ENCODE results near the gene FAM234B.

The FAM234B gene

GRCh38 chr12:13061377-13061776, 17.2 kb downstream of the FAM234B start:
- H3K27ac ChIP-seq (ENCODE audit: low read length), result no peak overlapping the region
- no peaks in the 10 kb centered on the region for H3K4me1 ChIP-seq (ENCODE audit: control insufficient read depth, insufficient read depth, low read length)
- H3K36me3 ChIP-seq (ENCODE audit: control insufficient read depth in 2 of 2, insufficient read depth in 2 of 2, low read length in 2 of 2), result peaks cover 16 to 31% of the 10 kb centered on the region in 2 donors
- H3K4me3 ChIP-seq (ENCODE audit: low read length in 2 of 2), result no peak overlapping the region
- no peaks in the 10 kb centered on the region for H3K9me3 ChIP-seq (ENCODE audit: control insufficient read depth in 2 of 2, low read length in 2 of 2)
- H3K9ac ChIP-seq (ENCODE audit: low read length in 2 of 2), result no peak overlapping the region
- H3K27me3 ChIP-seq (ENCODE audit: control insufficient read depth in 1 of 2, insufficient read depth in 2 of 2, low read length in 2 of 2), result no peaks in the 10 kb centered on the region

GRCh38 chr12:13062669-13063068, 18.5 kb downstream of the FAM234B start:
- H3K4me1 ChIP-seq (ENCODE audit: control insufficient read depth, insufficient read depth, low read length), result no peaks in the 10 kb centered on the region
- no peak overlapping the region for H3K27ac ChIP-seq (ENCODE audit: low read length)
- H3K4me3 ChIP-seq (ENCODE audit: low read length in 2 of 2), result no peak overlapping the region
- H3K9ac ChIP-seq (ENCODE audit: low read length in 2 of 2), result no peak overlapping the region
- peaks cover 16 to 39% of the 10 kb centered on the region in 2 donors for H3K36me3 ChIP-seq (ENCODE audit: control insufficient read depth in 2 of 2, insufficient read depth in 2 of 2, low read length in 2 of 2)
- no peaks in the 10 kb centered on the region for H3K9me3 ChIP-seq (ENCODE audit: control insufficient read depth in 2 of 2, low read length in 2 of 2)
- H3K27me3 ChIP-seq (ENCODE audit: control insufficient read depth in 1 of 2, insufficient read depth in 2 of 2, low read length in 2 of 2), result no peaks in the 10 kb centered on the region

GRCh38 chr12:13066014-13066413, 21.8 kb downstream of the FAM234B start:
- H3K27me3 ChIP-seq (ENCODE audit: control insufficient read depth in 1 of 2, insufficient read depth in 2 of 2, low read length in 2 of 2), result no peaks in the 10 kb centered on the region
- no peak overlapping the region for H3K9ac ChIP-seq (ENCODE audit: low read length in 2 of 2)
- peaks cover 18 to 34% of the 10 kb centered on the region in 2 donors for H3K36me3 ChIP-seq (ENCODE audit: control insufficient read depth in 2 of 2, insufficient read depth in 2 of 2, low read length in 2 of 2)
- no peaks in the 10 kb centered on the region for H3K4me1 ChIP-seq (ENCODE audit: control insufficient read depth, insufficient read depth, low read length)
- no peaks in the 10 kb centered on the region for H3K9me3 ChIP-seq (ENCODE audit: control insufficient read depth in 2 of 2, low read length in 2 of 2)
- no peak overlapping the region for H3K27ac ChIP-seq (ENCODE audit: low read length)
- H3K4me3 ChIP-seq (ENCODE audit: low read length in 2 of 2), result no peak overlapping the region

GRCh38 chr12:13066459-13066858, 22.3 kb downstream of the FAM234B start:
- no peak overlapping the region for H3K27ac ChIP-seq (ENCODE audit: low read length)
- H3K27me3 ChIP-seq (ENCODE audit: control insufficient read depth in 1 of 2, insufficient read depth in 2 of 2, low read length in 2 of 2), result no peaks in the 10 kb centered on the region
- H3K4me1 ChIP-seq (ENCODE audit: control insufficient read depth, insufficient read depth, low read length), result no peaks in the 10 kb centered on the region
- H3K36me3 ChIP-seq (ENCODE audit: control insufficient read depth in 2 of 2, insufficient read depth in 2 of 2, low read length in 2 of 2), result peaks cover 14 to 35% of the 10 kb centered on the region in 2 donors
- H3K9me3 ChIP-seq (ENCODE audit: control insufficient read depth in 2 of 2, low read length in 2 of 2), result no peaks in the 10 kb centered on the region
- no peak overlapping the region for H3K4me3 ChIP-seq (ENCODE audit: low read length in 2 of 2)
- H3K9ac ChIP-seq (ENCODE audit: low read length in 2 of 2), result no peak overlapping the region

GRCh38 chr12:13067322-13067721, 23.1 kb downstream of the FAM234B start:
- H3K9ac ChIP-seq (ENCODE audit: low read length in 2 of 2), result no peak overlapping the region
- no peaks in the 10 kb centered on the region for H3K27me3 ChIP-seq (ENCODE audit: control insufficient read depth in 1 of 2, insufficient read depth in 2 of 2, low read length in 2 of 2)
- H3K36me3 ChIP-seq (ENCODE audit: control insufficient read depth in 2 of 2, insufficient read depth in 2 of 2, low read length in 2 of 2), result peaks cover 10 to 36% of the 10 kb centered on the region in 2 donors
- no peak overlapping the region for H3K27ac ChIP-seq (ENCODE audit: low read length)
- no peak overlapping the region for H3K4me3 ChIP-seq (ENCODE audit: low read length in 2 of 2)
- no peaks in the 10 kb centered on the region for H3K4me1 ChIP-seq (ENCODE audit: control insufficient read depth, insufficient read depth, low read length)
- no peaks in the 10 kb centered on the region for H3K9me3 ChIP-seq (ENCODE audit: control insufficient read depth in 2 of 2, low read length in 2 of 2)

- no peaks in the 10 kb centered on the region for H3K4me1 ChIP-seq (ENCODE audit: control insufficient read depth, insufficient read depth, low read length)
- no peak overlapping the region for H3K9ac ChIP-seq (ENCODE audit: low read length in 2 of 2)
- H3K9me3 ChIP-seq (ENCODE audit: control insufficient read depth in 2 of 2, low read length in 2 of 2), result no peaks in the 10 kb centered on the region
- H3K27me3 ChIP-seq (ENCODE audit: control insufficient read depth in 1 of 2, insufficient read depth in 2 of 2, low read length in 2 of 2), result no peaks in the 10 kb centered on the region
- H3K27ac ChIP-seq (ENCODE audit: low read length), result no peak overlapping the region
- peaks cover 10 to 33% of the 10 kb centered on the region in 2 donors for H3K36me3 ChIP-seq (ENCODE audit: control insufficient read depth in 2 of 2, insufficient read depth in 2 of 2, low read length in 2 of 2)
- no peak overlapping the region for H3K4me3 ChIP-seq (ENCODE audit: low read length in 2 of 2)
These were observed 25.2 kb downstream of the FAM234B start for GRCh38 chr12:13069380-13069779.

- H3K4me3 ChIP-seq (ENCODE audit: low read length in 2 of 2), result no peak overlapping the region
- no peak overlapping the region for H3K9ac ChIP-seq (ENCODE audit: low read length in 2 of 2)
- H3K27me3 ChIP-seq (ENCODE audit: control insufficient read depth in 1 of 2, insufficient read depth in 2 of 2, low read length in 2 of 2), result no peaks in the 10 kb centered on the region
- no peaks in the 10 kb centered on the region for H3K9me3 ChIP-seq (ENCODE audit: control insufficient read depth in 2 of 2, low read length in 2 of 2)
- H3K4me1 ChIP-seq (ENCODE audit: control insufficient read depth, insufficient read depth, low read length), result no peaks in the 10 kb centered on the region
- H3K27ac ChIP-seq (ENCODE audit: low read length), result no peak overlapping the region
- peaks cover 14 to 40% of the 10 kb centered on the region in 2 donors for H3K36me3 ChIP-seq (ENCODE audit: control insufficient read depth in 2 of 2, insufficient read depth in 2 of 2, low read length in 2 of 2)
These were observed 27.4 kb downstream of the FAM234B start for GRCh38 chr12:13071305-13072280.

- Histone ChIP-seq H3K9me3 (ENCODE audit: control insufficient read depth in 2 of 2, low read length in 2 of 2) (no peaks in the 10 kb centered on the region), H3K27ac (ENCODE audit: low read length) (no peak overlapping the region), H3K9ac (ENCODE audit: low read length in 2 of 2) (no peak overlapping the region), H3K36me3 (ENCODE audit: control insufficient read depth in 2 of 2, insufficient read depth in 2 of 2, low read length in 2 of 2) (peaks cover 11 to 36% of the 10 kb centered on the region in 2 donors), H3K4me3 (ENCODE audit: low read length in 2 of 2) (no peak overlapping the region), H3K27me3 (ENCODE audit: control insufficient read depth in 1 of 2, insufficient read depth in 2 of 2, low read length in 2 of 2) (no peaks in the 10 kb centered on the region), H3K4me1 (ENCODE audit: control insufficient read depth, insufficient read depth, low read length) (no peaks in the 10 kb centered on the region)
These were observed 29.0 kb downstream of the FAM234B start for GRCh38 chr12:13073173-13073572.

- Histone ChIP-seq H3K9ac (ENCODE audit: low read length in 2 of 2) (no peak overlapping the region), H3K36me3 (ENCODE audit: control insufficient read depth in 2 of 2, insufficient read depth in 2 of 2, low read length in 2 of 2) (peaks cover 4 to 27% of the 10 kb centered on the region in 2 donors), H3K27ac (ENCODE audit: low read length) (no peak overlapping the region), H3K4me3 (ENCODE audit: low read length in 2 of 2) (no peak overlapping the region), H3K9me3 (ENCODE audit: control insufficient read depth in 2 of 2, low read length in 2 of 2) (no peaks in the 10 kb centered on the region), H3K4me1 (ENCODE audit: control insufficient read depth, insufficient read depth, low read length) (no peaks in the 10 kb centered on the region), H3K27me3 (ENCODE audit: control insufficient read depth in 1 of 2, insufficient read depth in 2 of 2, low read length in 2 of 2) (no peaks in the 10 kb centered on the region)
These were observed 30.4 kb downstream of the FAM234B start for GRCh38 chr12:13074396-13075117.

GRCh38 chr12:13075118-13075480, 30.9 kb downstream of the FAM234B start:
- Histone ChIP-seq H3K4me3 (ENCODE audit: low read length in 2 of 2) (no peak overlapping the region), H3K36me3 (ENCODE audit: control insufficient read depth in 2 of 2, insufficient read depth in 2 of 2, low read length in 2 of 2) (peaks cover 4 to 26% of the 10 kb centered on the region in 2 donors), H3K27ac (ENCODE audit: low read length) (no peak overlapping the region), H3K9me3 (ENCODE audit: control insufficient read depth in 2 of 2, low read length in 2 of 2) (no peaks in the 10 kb centered on the region), H3K9ac (ENCODE audit: low read length in 2 of 2) (no peak overlapping the region), H3K4me1 (ENCODE audit: control insufficient read depth, insufficient read depth, low read length) (no peaks in the 10 kb centered on the region), H3K27me3 (ENCODE audit: control insufficient read depth in 1 of 2, insufficient read depth in 2 of 2, low read length in 2 of 2) (no peaks in the 10 kb centered on the region)
